Suprapubic skin (tissue), 4 donors: ENCODE results near the gene GALNT7.

Experiments
- EP300 ChIP-seq: sonication (generic); formaldehyde crosslinking; IDR thresholded peaks from one replicate; pipeline ENCODE4 v1.6.1; 2017; ENCODE audit warnings: antibody characterized with exemption
- POLR2A ChIP-seq, 2 donors: fragments of 450-650 bp; IDR thresholded peaks; one replicate each; pipeline ENCODE4 v1.6.1; 2017; ENCODE audit warnings: antibody characterized with exemption in 2 of 2, mild to moderate bottlenecking in 2 of 2, moderate library complexity in 2 of 2
- POLR2AphosphoS5 ChIP-seq, 3 donors: sonication (generic); formaldehyde crosslinking; IDR thresholded peaks; one replicate each; pipeline ENCODE4 v1.6.1; 2017; ENCODE audit warnings: antibody characterized with exemption in 3 of 3
- TF ChIP-seq, protein P1 (sequence below), 2 donors: fragments of 200-600 bp in 1 of 2; fragments of 450-650 bp in 1 of 2; sonication (generic) in 1 of 2; IDR thresholded peaks; one replicate each; pipeline ENCODE4 v1.5.1; 2016 to 2019; ENCODE audit warnings: antibody characterized with exemption in 2 of 2, mild to moderate bottlenecking in 1 of 2, moderate library complexity in 1 of 2

DNA sequence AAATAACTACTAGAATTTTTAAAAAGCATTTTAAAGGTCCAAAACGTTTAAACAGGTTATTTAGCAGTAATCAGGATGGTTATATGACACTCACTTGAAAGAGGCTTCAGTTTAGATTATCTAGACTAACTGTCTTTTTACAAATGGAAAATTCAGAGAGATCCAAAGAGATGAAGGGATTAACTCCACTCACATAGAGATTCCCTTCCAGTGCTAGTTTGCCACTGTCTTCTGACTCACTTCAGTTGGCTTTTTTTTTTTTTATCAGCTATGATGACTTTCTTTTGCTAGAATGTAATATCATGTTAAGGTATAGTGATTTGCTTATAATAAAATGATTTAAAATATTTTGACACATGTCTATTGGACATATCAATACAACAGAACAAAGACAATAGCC is 43.8 kb downstream of the GALNT7 start:
- TF ChIP-seq, protein P1, sequence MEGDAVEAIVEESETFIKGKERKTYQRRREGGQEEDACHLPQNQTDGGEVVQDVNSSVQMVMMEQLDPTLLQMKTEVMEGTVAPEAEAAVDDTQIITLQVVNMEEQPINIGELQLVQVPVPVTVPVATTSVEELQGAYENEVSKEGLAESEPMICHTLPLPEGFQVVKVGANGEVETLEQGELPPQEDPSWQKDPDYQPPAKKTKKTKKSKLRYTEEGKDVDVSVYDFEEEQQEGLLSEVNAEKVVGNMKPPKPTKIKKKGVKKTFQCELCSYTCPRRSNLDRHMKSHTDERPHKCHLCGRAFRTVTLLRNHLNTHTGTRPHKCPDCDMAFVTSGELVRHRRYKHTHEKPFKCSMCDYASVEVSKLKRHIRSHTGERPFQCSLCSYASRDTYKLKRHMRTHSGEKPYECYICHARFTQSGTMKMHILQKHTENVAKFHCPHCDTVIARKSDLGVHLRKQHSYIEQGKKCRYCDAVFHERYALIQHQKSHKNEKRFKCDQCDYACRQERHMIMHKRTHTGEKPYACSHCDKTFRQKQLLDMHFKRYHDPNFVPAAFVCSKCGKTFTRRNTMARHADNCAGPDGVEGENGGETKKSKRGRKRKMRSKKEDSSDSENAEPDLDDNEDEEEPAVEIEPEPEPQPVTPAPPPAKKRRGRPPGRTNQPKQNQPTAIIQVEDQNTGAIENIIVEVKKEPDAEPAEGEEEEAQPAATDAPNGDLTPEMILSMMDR (IDR thresholded peaks at IDR 0.05), result no peak
- TF ChIP-seq POLR2AphosphoS5 (IDR thresholded peaks at IDR 0.05) (no peak), EP300 (no peak), POLR2A (IDR thresholded peaks at IDR 0.05) (no peak)
